H1 (cell line): ENCODE measurements around the gene ASTL.
"Not testable (repeated sequence)": the region's sequence is repeated elsewhere in the genome, so short reads cannot be mapped to it uniquely, and the experiment has no call there.

ENCODE experiments used
- CTCF ChIP-seq, 3 experiments: IDR thresholded peaks; 1 replicate in 2 of 3; 2 replicates in 1 of 3; pipeline versions ENCODE4 v1.5.1 to v1.6.1; 2011; ENCODE audit warnings: low read length in 3 of 3, mild to moderate bottlenecking in 3 of 3, inconsistent platforms in 2 of 3, low read depth in 1 of 3, moderate library complexity in 1 of 3; ENCODE audit not compliant: insufficient read depth in 1 of 3; ENCODE audit errors: control extremely low read depth in 1 of 3
- EGR1 ChIP-seq: IDR thresholded peaks from 2 replicates; pipeline ENCODE4 v1.6.1; 2011; ENCODE audit warnings: low read depth, low read length, borderline replicate concordance
- JUN ChIP-seq: IDR thresholded peaks from 2 replicates; pipeline ENCODE4 v1.6.1; 2011; ENCODE audit warnings: low read depth, mild to moderate bottlenecking, improper control_type of control experiment, low read length
- SIN3A ChIP-seq, 2 experiments: IDR thresholded peaks in 1 of 2; conservative IDR thresholded peaks in 1 of 2; 2 replicates each; pipeline ENCODE4 v1.6.1; 2011 to 2012; ENCODE audit warnings: low read length in 2 of 2, improper control_type of control experiment in 1 of 2, low read depth in 1 of 2, mild to moderate bottlenecking in 1 of 2
- SP2 ChIP-seq: IDR thresholded peaks from 2 replicates; pipeline ENCODE4 v1.6.1; 2012; ENCODE audit warnings: mild to moderate bottlenecking, low read length, inconsistent platforms
- SP4 ChIP-seq: IDR thresholded peaks from 2 replicates; pipeline ENCODE4 v1.6.1; 2012; ENCODE audit warnings: low read length, inconsistent platforms
- TAF1 ChIP-seq: IDR thresholded peaks from 2 replicates; pipeline ENCODE4 v1.6.1; 2011; ENCODE audit warnings: mild to moderate bottlenecking, low read depth, low read length

DNA sequence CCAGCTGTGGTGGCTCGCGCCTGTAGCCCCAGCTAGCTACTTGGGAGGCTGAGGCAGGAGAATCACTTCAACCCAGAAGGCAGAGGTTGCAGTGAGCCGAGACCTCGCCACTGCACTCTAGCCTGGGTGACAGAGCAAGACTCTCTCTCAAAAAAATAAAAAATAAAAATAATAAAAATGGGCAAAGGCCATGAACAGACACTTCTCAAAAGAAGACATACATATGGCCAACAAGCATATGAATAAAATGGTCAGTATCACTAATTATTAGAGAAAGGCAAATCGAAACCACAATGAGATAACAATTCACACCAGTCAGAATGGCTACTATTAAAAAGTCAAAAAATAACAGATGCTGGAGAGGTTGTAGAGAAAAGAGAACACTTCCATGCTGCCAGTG lies 22.1 kb upstream of the ASTL start:
- TF ChIP-seq CTCF (IDR thresholded peaks at IDR 0.05; ENCODE audit: control extremely low read depth in 1 of 3, insufficient read depth in 1 of 3, low read depth in 1 of 3, low read length in 3 of 3); SP4; TAF1; SIN3A (conservative IDR thresholded peaks at IDR 0.05 in 1 of 2, IDR thresholded peaks at IDR 0.05 in 1 of 2; ENCODE audit: low read depth in 1 of 2, low read length in 2 of 2); EGR1; SP2; JUN: not testable (repeated sequence)
